ENCODE results near the gene RRP12.
"Not testable (repeated sequence)": the region's sequence is repeated elsewhere in the genome, so short reads cannot be mapped to it uniquely, and the experiment has no call there.

RRP12 gene

DNA sequence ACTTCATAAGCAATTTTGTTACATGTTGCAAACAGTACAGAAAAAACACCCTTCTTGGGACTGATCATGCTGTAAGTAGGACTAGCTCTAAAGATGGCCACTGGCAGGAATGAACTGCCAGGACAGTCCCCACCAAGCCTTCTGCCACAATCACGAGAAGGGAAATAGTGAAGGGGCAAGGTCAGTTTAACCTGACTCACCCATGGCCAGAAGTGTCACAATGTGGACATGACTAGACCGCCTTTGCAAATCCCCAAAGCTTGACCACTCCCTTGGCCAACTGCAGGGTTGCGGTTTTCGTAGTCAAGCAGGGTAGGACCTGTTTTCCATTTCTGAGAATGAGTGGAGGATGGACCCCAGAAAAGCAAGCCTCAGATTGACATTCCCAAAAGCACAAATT, 47.2 kb downstream of the RRP12 start:
- Mint-ChIP-seq H3K27ac (no peak overlapping the region), H3K9me3 (no peaks in the 10 kb centered on the region), H3K27me3 (ENCODE audit: low read depth) (no peaks in the 10 kb centered on the region), H3K36me3 (ENCODE audit: low read depth) (peaks cover 22% of the 10 kb centered on the region), H3K4me3 (no peak overlapping the region), H3K4me1 (no peaks in the 10 kb centered on the region)
- TF ChIP-seq, protein P1, sequence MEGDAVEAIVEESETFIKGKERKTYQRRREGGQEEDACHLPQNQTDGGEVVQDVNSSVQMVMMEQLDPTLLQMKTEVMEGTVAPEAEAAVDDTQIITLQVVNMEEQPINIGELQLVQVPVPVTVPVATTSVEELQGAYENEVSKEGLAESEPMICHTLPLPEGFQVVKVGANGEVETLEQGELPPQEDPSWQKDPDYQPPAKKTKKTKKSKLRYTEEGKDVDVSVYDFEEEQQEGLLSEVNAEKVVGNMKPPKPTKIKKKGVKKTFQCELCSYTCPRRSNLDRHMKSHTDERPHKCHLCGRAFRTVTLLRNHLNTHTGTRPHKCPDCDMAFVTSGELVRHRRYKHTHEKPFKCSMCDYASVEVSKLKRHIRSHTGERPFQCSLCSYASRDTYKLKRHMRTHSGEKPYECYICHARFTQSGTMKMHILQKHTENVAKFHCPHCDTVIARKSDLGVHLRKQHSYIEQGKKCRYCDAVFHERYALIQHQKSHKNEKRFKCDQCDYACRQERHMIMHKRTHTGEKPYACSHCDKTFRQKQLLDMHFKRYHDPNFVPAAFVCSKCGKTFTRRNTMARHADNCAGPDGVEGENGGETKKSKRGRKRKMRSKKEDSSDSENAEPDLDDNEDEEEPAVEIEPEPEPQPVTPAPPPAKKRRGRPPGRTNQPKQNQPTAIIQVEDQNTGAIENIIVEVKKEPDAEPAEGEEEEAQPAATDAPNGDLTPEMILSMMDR (IDR thresholded peaks at IDR 0.05; ENCODE audit: unreplicated experiment in 3 of 3) = no peak

DNA sequence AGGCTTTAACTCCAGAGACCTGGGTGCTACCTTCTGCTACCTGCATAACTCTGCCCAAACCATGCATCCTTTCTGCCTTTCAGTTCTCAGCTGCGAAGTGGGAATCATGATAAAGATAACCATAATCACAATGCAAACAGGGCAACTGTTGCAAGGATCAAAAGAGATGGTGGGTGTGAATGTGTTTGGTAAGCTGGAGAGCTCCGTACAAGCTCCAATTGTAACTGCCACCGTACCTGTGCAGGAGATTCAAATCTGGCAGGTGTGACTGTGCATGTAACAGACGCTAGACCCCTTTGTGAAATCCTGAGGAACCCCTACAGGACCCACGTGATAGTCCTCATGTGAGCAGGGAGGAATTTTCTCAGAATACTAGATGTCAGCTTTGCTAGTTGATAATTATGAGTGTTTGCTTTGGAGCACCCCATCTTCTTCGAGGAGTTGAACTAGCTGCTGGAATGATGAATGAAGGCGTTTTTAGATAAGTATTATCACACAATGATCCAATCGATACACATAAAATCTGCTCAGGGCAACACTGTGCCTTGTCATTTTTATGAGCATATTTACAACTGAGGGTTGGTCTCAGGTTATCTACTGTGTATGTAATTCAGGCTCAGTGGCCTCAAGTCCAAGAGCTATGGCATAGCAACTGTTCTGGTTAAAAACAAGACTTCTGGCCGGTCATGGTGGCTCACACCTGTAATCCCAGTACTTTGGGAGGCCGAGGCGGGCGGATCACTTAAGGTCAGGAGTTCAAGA, 51.2 kb downstream of the RRP12 start:
- TF ChIP-seq, protein P1 (IDR thresholded peaks at IDR 0.05; ENCODE audit: unreplicated experiment in 3 of 3) = no peak
- H3K27ac Mint-ChIP-seq = no peak overlapping the region
- H3K36me3 Mint-ChIP-seq (ENCODE audit: low read depth) = peaks cover 4% of the 10 kb centered on the region
- H3K4me1 Mint-ChIP-seq = no peaks in the 10 kb centered on the region
- H3K9me3 Mint-ChIP-seq = no peaks in the 10 kb centered on the region
- no peak overlapping the region for H3K4me3 Mint-ChIP-seq
- no peaks in the 10 kb centered on the region for H3K27me3 Mint-ChIP-seq (ENCODE audit: low read depth)

- peaks cover 5% of the 10 kb centered on the region for H3K27me3 Mint-ChIP-seq (ENCODE audit: low read depth)
- H3K27ac Mint-ChIP-seq = no peak overlapping the region
- no peaks in the 10 kb centered on the region for H3K4me1 Mint-ChIP-seq
- TF ChIP-seq, protein P1 (IDR thresholded peaks at IDR 0.05; ENCODE audit: unreplicated experiment in 3 of 3) = no peak
- no peak overlapping the region for H3K4me3 Mint-ChIP-seq
- H3K9me3 Mint-ChIP-seq = no peaks in the 10 kb centered on the region
- H3K36me3 Mint-ChIP-seq (ENCODE audit: low read depth) = peaks cover 4% of the 10 kb centered on the region
Measured at GRCh38 chr10:97347317-97347716, 53.8 kb downstream of the RRP12 start.

GRCh38 chr10:97343664-97344063, 57.5 kb downstream of the RRP12 start:
- not testable (repeated sequence) for H3K36me3 Mint-ChIP-seq (ENCODE audit: low read depth)

DNA sequence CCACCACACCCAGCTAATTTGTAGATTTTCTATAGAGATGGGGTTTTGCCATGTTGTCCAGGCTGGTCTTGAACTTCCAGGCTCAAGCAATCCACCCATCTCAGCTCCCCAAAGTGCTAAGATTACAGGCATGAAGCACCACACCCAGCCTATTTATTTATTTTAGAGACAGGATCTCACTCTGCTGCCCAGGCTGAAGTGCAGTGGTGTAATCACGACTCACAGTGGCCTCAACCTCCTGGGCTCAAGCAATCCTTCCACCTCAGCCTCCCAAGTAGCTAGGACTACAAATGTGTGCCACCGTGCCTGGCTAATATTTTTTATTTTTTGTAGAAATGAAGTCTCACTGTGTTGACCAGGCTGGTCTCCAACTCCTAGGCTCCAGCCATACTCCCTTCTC, 59.7 kb downstream of the RRP12 start:
- peaks cover 15% of the 10 kb centered on the region for H3K4me1 Mint-ChIP-seq
- H3K27me3 Mint-ChIP-seq (ENCODE audit: low read depth) = peaks cover 45% of the 10 kb centered on the region
- H3K36me3 Mint-ChIP-seq (ENCODE audit: low read depth) = no peaks in the 10 kb centered on the region
- TF ChIP-seq, protein P1 (IDR thresholded peaks at IDR 0.05; ENCODE audit: unreplicated experiment in 3 of 3) = no peak
- H3K27ac Mint-ChIP-seq = no peak overlapping the region
- no peaks in the 10 kb centered on the region for H3K9me3 Mint-ChIP-seq
- H3K4me3 Mint-ChIP-seq = no peak overlapping the region

More at GRCh38 chr10:97343664-97344063, 57.5 kb downstream of the RRP12 start:
- H3K27ac Mint-ChIP-seq, H3K9me3 Mint-ChIP-seq, H3K4me1 Mint-ChIP-seq, H3K4me3 Mint-ChIP-seq: not testable (repeated sequence)
- H3K27me3 Mint-ChIP-seq (ENCODE audit: low read depth) = peaks cover 22% of the 10 kb centered on the region

- H3K27me3 Mint-ChIP-seq (ENCODE audit: low read depth) = peaks cover 56% of the 10 kb centered on the region
- no peaks in the 10 kb centered on the region for H3K9me3 Mint-ChIP-seq
- peaks cover 26% of the 10 kb centered on the region for H3K4me1 Mint-ChIP-seq
- peak overlapping the region; percentile 6 to 86 (median 83) for H3K27ac Mint-ChIP-seq
- TF ChIP-seq, protein P1 (IDR thresholded peaks at IDR 0.05; ENCODE audit: unreplicated experiment in 3 of 3) = no peak
- H3K4me3 Mint-ChIP-seq = peak overlapping the region; percentile 6 to 85 (median 10)
- H3K36me3 Mint-ChIP-seq (ENCODE audit: low read depth) = no peaks in the 10 kb centered on the region
Measured at GRCh38 chr10:97338041-97338440, 63.1 kb downstream of the RRP12 start.

All from nephron (organoid).